ENCODE results near the gene BAZ2B. TPM values are rescaled to one million over a fixed set of nuclear protein-coding genes. Genes with fewer than 3 reads are reported as not detected.

The BAZ2B gene
- polyA plus RNA-seq, 1 of the 3 experiments (the other 2 are of a cell fraction): 10.2 TPM

GRCh38 chr2:159427048-159427447 lies 189.3 kb downstream of the BAZ2B start:
- no peaks in the 10 kb centered on the region for H4K20me1 ChIP-seq (ENCODE audit: insufficient read depth)
- H3K9me3 ChIP-seq: no peaks in the 10 kb centered on the region
- H3K79me2 ChIP-seq (ENCODE audit: insufficient read depth): no peaks in the 10 kb centered on the region
- CTCF ChIA-PET: interaction anchor here (0.9 kb wide), 1 partner anchor 79 kb away, joined by 3 read pairs; no protein-coding TSS in a partner anchor
- DNase-seq: no peak
- no peaks in the 10 kb centered on the region for H3K27me3 ChIP-seq (ENCODE audit: insufficient read depth)
- H3K9ac ChIP-seq: no peak overlapping the region
- H3K4me1 ChIP-seq (ENCODE audit: control insufficient read depth in 1 of 2, insufficient read depth in 2 of 2, low read depth in 1 of 2, low read length in 1 of 2): no peaks in the 10 kb centered on the region; a peak in 1 of 4 replicates
- H3K27ac ChIP-seq (ENCODE audit: low read depth in 2 of 2, low read length in 1 of 2): no peak overlapping the region
- H3K4me3 ChIP-seq (ENCODE audit: low read depth in 2 of 2, low read length in 1 of 2): no peak overlapping the region
- H3K36me3 ChIP-seq (replicated peaks in 1 of 2; ENCODE audit: control insufficient read depth in 1 of 2, insufficient read depth in 2 of 2, low read length in 1 of 2): peaks cover 51 to 53% of the 10 kb centered on the region in 2 experiments
- POLR2A ChIA-PET: no interaction called here
- WGBS (ENCODE audit: low lambda C conversion rate): 75% methylated on average over 2 of the region's 2 CpGs
- H2AFZ ChIP-seq (ENCODE audit: low read depth): no peak overlapping the region
- no peak for TF ChIP-seq USF2 (IDR thresholded peaks at IDR 0.05; ENCODE audit: borderline replicate concordance, low read depth, low read length)
- TF ChIP-seq NFIC (IDR thresholded peaks at IDR 0.05; ENCODE audit: borderline replicate concordance): no peak
- no peak for TF ChIP-seq ZBTB33 (IDR thresholded peaks at IDR 0.05; ENCODE audit: borderline replicate concordance, low read depth)
- TF ChIP-seq TAF1 (IDR thresholded peaks at IDR 0.05; ENCODE audit: borderline replicate concordance, low read depth, low read length): no peak
- TF ChIP-seq CTCF (IDR thresholded peaks at IDR 0.05): no peak
- H3F3A ChIP-seq (replicated peaks; ENCODE audit: insufficient read depth): no peaks in the 10 kb centered on the region
- no peaks in the 10 kb centered on the region for H3K9me2 ChIP-seq
- H3K4me2 ChIP-seq: no peak overlapping the region

- Histone ChIP-seq H3K4me2 (no peak overlapping the region), H2AFZ (ENCODE audit: low read depth) (no peak overlapping the region), H3F3A (replicated peaks; ENCODE audit: insufficient read depth) (no peaks in the 10 kb centered on the region), H3K9ac (no peak overlapping the region), H3K4me1 (ENCODE audit: control insufficient read depth in 1 of 2, insufficient read depth in 2 of 2, low read depth in 1 of 2, low read length in 1 of 2) (no peaks in the 10 kb centered on the region), H3K27ac (ENCODE audit: low read depth in 2 of 2, low read length in 1 of 2) (no peak overlapping the region), H3K36me3 (replicated peaks in 1 of 2; ENCODE audit: control insufficient read depth in 1 of 2, insufficient read depth in 2 of 2, low read length in 1 of 2) (peaks cover 6 to 43% of the 10 kb centered on the region in 2 experiments), H3K9me2 (no peaks in the 10 kb centered on the region), H3K27me3 (ENCODE audit: insufficient read depth) (no peaks in the 10 kb centered on the region), H3K79me2 (ENCODE audit: insufficient read depth) (no peaks in the 10 kb centered on the region), H3K4me3 (ENCODE audit: low read depth in 2 of 2, low read length in 1 of 2) (no peak overlapping the region), H4K20me1 (ENCODE audit: insufficient read depth) (no peaks in the 10 kb centered on the region), H3K9me3 (no peaks in the 10 kb centered on the region)
- ChIA-PET CTCF (no interaction called here), POLR2A (interaction anchor here (0.7 kb wide), 1 partner anchor 12 kb away, joined by 3 read pairs; no protein-coding TSS in a partner anchor)
- TF ChIP-seq FOXM1 (IDR thresholded peaks at IDR 0.05; ENCODE audit: low read depth) (no peak), RAD21 (IDR thresholded peaks at IDR 0.05; ENCODE audit: low read length) (no peak), USF2 (IDR thresholded peaks at IDR 0.05; ENCODE audit: borderline replicate concordance, low read depth, low read length) (no peak), FOXJ3 (CRISPR knock-in tag; IDR thresholded peaks at IDR 0.05) (no peak), POLR2AphosphoS5 (IDR thresholded peaks at IDR 0.05; ENCODE audit: low read depth, low read length) (no peak), IRF3 (IDR thresholded peaks at IDR 0.05; ENCODE audit: low read depth, low read length) (no peak)
- 93% methylated on average over 2 of the region's 2 CpGs for WGBS (ENCODE audit: low lambda C conversion rate)
- DNase-seq: no peak
Observed at GRCh38 chr2:159419403-159419802, 196.9 kb downstream of the BAZ2B start.
